Stimulated activated CD8-positive, alpha-beta memory T cell treated with anti-CD3 and anti-CD28 coated beads, Interleukin-2, amount 100 ng/mL, for 1 hour (primary cell): ENCODE results near the gene BORCS6.

Experiments used
- DNase-seq, 2 donors: peaks; one replicate each; pipeline ENCODE4 v3.0.0-alpha.2; 2020; ENCODE audit warnings: low read depth in 2 of 2

Gene BORCS6

GRCh38 chr17:8210761-8211458, 20.9 kb upstream of the BORCS6 start:
- no peak for DNase-seq

- peak; percentile 77 to 85 for DNase-seq
These were observed 20.2 kb upstream of the BORCS6 start, which contains the start of gene AURKB for GRCh38 chr17:8209907-8210760. Gene AURKB, minus strand, starts transcription at chr17:8210575. Its CDS starts 351 bp downstream, at chr17:8210224.

GRCh38 chr17:8206536-8206935, 16.6 kb upstream of the BORCS6 start:
- DNase-seq: no peak

- DNase-seq: no peak
These were observed 15.0 kb upstream of the BORCS6 start for GRCh38 chr17:8204761-8205555.

GRCh38 chr17:8192070-8192815, 2.3 kb upstream of the BORCS6 start:
- DNase-seq: no peak

- DNase-seq: no peak
These were observed 526 bp upstream of the BORCS6 start for GRCh38 chr17:8190506-8190905.

- no peak for DNase-seq
These were observed 804 bp downstream of the BORCS6 start for GRCh38 chr17:8189041-8189710.

- DNase-seq: no peak
These were observed 1.6 kb downstream of the BORCS6 start for GRCh38 chr17:8188263-8188839.

- DNase-seq: peak; percentile 77 to 80
These were observed 2.3 kb downstream of the BORCS6 start for GRCh38 chr17:8187517-8188262.

GRCh38 chr17:8186787-8187516, 3.0 kb downstream of the BORCS6 start:
- DNase-seq: peak; percentile 81 to 86

- DNase-seq: no peak
These were observed 3.6 kb downstream of the BORCS6 start for GRCh38 chr17:8186446-8186786.

GRCh38 chr17:8185582-8186445, 4.2 kb downstream of the BORCS6 start:
- peak; percentile 81 to 89 for DNase-seq

GRCh38 chr17:8176998-8177731, 12.8 kb downstream of the BORCS6 start:
- no peak for DNase-seq

GRCh38 chr17:8176197-8176940, 13.6 kb downstream of the BORCS6 start, which contains the start of gene TMEM107:
Gene TMEM107, minus strand, starts transcription at chr17:8176380. Its CDS starts 94 bp downstream, at chr17:8176286.
- peak; percentile 74 to 75 for DNase-seq

GRCh38 chr17:8175795-8176196, 14.2 kb downstream of the BORCS6 start:
- DNase-seq: no peak

- DNase-seq: no peak
These were observed 16.1 kb downstream of the BORCS6 start for GRCh38 chr17:8173871-8174322.
